Measurements from ENCODE around the gene STRN3.

STRN3 gene

DNA sequence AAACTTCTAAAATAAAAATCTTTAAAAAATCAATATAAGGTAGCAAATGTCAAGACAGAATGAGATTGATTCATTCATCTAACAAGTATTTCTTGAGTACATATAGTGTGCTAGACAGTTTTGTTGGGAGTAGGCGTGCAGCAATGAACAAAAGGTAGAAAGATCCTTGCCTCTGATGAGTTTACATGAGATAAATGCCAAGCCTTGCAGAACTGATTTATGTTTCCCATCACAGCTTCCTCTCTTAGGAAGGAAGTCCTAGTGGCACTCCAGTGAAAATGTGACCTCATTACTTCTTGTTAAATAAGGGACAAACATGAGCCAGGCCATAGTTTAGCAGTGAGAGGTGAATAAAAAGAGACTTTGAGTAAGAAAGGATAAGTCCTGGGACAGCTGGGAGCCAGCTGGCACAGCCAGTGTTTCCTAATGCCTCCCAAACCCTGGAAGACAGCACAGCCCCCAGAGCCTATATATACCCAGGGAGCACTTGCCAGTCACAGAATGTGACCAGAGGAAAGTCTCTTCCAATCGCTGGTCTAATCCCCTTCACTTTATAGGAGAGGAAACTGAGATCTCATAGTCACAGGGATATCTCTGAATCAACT, 156.5 kb downstream of the STRN3 start:
- DNase-seq, result no peak

GRCh38 chr14:30868736-30869135, 157.4 kb downstream of the STRN3 start:
- DNase-seq, result no peak

- DNase-seq, result no peak
These were observed 161.2 kb downstream of the STRN3 start for GRCh38 chr14:30864934-30865333.

- DNase-seq, result no peak
These were observed 165.0 kb downstream of the STRN3 start for GRCh38 chr14:30861200-30861599.

GRCh38 chr14:30855345-30856037, 170.7 kb downstream of the STRN3 start:
- DNase-seq, result no peak

GRCh38 chr14:30854492-30854891, 171.7 kb downstream of the STRN3 start:
- DNase-seq, result no peak

DNA sequence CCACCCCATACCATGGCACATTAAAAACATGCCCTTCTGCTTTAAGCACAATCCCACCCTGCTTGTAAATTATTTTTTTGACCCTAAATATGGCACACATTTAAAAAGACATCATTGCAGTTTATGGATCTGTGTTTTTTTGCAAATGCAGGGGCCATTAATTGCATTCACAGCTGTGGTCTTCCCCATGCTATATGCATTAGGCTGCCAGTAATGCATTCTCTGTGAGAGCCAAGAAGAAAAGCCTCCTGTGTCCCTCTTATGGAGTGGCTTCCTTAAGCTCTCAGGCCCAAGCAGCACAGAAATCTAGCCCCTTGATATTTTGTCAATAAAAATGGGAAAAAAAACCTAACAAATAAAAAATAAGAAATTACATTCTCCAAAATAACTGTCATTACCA, 172.2 kb downstream of the STRN3 start:
- DNase-seq, result no peak

DNA sequence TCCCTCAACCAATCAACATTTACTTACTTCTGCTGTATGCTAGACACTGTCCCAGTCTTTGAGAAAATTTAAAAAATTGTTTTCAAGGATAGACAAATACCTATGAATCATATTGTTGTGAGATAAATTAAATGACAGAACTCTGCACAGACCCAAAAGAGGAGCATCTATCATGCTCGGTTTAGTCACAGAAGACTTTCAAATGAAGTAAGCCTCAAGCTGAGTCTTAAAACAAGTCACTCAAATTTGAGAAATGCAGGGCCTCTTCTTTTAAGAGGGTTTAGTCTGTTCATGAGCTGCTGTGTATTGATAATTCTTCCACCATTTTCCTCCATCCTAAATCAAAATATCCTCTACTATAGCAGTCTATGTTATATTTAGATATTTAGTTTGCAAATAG, 176.2 kb downstream of the STRN3 start:
- DNase-seq, result no peak

DNA sequence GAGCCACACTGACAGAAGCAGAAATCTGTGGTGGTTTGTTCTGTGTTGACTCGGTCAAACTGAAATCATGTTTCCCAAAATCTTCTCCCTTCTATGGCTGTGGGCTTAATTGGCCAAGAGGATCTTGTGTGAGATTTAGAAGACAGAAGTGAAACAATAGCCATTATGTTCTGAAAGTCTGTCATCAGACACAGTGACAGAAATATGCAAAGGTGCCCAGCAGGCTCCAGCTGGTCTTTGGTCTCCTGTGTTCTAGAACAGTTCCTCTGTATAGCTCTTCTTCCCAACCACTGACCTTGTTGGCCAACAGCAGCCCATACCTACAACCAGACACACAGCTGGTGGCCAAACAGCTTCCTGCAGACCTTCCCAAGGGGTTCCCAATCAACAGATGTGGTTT, 176.8 kb downstream of the STRN3 start:
- DNase-seq, result no peak

DNA sequence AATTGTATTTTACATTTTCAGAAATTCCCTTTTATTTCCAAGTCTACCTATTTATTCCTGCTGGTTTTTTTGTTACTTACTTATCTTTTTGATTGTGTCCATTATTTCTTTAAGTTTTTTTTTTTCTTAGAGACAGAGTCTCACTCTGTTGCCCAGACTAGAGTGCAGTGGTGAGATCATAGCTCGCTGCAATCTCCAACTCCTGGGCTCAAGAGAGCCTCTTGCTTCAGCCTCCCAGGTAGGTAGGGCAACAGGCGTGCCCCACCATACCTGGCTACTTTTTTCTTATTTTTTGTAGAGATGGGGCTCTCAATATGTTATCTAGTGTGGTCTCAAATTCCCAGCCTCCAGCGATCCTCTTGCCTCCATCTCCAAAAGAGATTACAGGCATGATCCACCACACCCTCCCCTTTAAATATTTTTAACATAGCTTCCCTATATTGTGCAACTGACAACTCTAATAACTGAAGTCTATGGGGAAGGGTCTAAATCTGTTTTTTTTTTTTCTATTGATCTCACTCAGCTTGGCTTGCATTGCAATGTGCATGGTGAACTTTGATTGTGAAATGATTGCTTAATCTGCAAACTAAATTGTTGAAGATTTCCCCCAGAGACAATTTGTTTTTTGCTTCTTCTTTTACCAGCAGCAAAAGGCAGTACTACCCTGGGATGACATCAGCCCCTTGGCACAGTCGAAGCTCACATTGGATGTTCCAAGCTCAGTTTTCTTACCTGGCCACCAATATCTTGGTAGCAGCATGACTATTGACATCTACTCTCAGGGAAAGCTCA, 177.5 kb downstream of the STRN3 start:
- DNase-seq, result no peak

Measured in DMS153 (cell line).